ENCODE data around the gene ARMC2.
A peak's percentile ranks its signal among the peaks of the same experiment; 100 is the strongest.

The ARMC2 gene

DNA sequence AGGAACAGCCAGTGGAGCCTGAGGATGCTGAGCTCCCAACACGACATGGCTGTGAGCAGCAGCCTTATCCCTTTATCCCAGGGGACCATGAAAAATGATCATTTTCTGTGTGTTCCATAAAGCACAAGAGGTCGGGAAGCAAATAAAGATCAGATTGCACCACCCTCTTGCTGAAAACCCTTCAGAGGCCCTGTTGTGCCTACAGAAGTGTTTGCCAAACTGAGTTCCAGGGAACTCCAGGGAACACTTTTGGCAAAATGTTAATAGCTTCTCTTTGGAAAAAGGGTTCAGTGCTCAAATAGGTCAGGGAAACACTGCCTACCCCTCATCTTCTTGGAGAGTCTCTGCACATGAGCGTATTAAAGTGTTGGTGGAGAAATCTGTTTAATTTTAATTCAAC lies 24.4 kb downstream of the ARMC2 start:
- peaks cover 7% of the 10 kb centered on the region for H3K36me3 ChIP-seq (ENCODE audit: control insufficient read depth, insufficient read depth, low read length, severe bottlenecking)
- DNase-seq (ENCODE audit: low read depth): no peak
- H3K9ac ChIP-seq (ENCODE audit: low read length): peak overlapping the region; percentile 85
- H3K27me3 ChIP-seq (replicated peaks; ENCODE audit: control insufficient read depth, insufficient read depth, low read length): no peaks in the 10 kb centered on the region
- H3K4me1 ChIP-seq (ENCODE audit: control insufficient read depth, insufficient read depth, low read length): peaks cover 69% of the 10 kb centered on the region
- no peak overlapping the region for H3K4me3 ChIP-seq (ENCODE audit: low read length)
- no peaks in the 10 kb centered on the region for H3K9me3 ChIP-seq (ENCODE audit: control insufficient read depth, low read length)

DNA sequence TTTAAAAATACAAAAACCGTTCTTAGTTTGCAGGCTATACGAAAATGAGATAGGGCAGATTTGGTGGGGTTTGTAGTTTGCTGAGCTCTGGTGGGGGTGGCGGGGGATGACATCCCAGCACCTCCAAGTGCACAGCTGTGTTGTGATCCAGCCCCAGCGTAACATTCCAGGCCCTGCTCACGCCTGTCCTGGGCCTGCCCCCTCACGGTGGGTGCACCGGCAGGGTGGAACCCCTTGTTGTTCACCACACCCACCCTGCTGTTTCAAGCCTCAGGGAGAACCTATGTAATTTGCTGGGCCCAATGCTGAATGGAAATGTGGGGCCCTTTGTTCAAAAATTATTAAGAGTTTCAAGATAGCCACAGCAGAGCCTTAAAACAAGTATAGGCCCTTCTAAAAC lies 25.0 kb downstream of the ARMC2 start:
- peak overlapping the region; percentile 85 for H3K9ac ChIP-seq (ENCODE audit: low read length)
- peaks cover 76% of the 10 kb centered on the region for H3K4me1 ChIP-seq (ENCODE audit: control insufficient read depth, insufficient read depth, low read length)
- DNase-seq (ENCODE audit: low read depth): no peak
- H3K36me3 ChIP-seq (ENCODE audit: control insufficient read depth, insufficient read depth, low read length, severe bottlenecking): peaks cover 7% of the 10 kb centered on the region
- no peaks in the 10 kb centered on the region for H3K27me3 ChIP-seq (replicated peaks; ENCODE audit: control insufficient read depth, insufficient read depth, low read length)
- peak overlapping the region; percentile 6 for H3K4me3 ChIP-seq (ENCODE audit: low read length)
- H3K9me3 ChIP-seq (ENCODE audit: control insufficient read depth, low read length): no peaks in the 10 kb centered on the region

DNA sequence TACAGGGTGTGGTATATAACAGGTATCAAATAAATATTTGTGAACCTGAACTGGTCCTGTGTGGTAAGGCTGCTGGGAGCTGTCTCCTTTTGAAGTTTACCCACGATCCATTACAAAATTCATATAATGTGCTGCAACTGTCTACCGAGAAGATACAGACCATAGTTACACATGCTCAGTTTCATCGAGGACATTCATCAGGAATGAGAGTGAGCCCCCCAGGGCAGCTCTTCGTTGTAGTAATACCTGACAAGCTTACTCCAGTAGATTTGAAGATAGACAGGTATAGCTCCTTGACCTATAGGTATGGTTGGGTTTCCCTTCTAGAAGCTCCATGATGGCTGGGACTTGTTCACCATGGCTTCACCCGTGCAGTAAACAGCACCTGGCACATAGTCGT lies 25.7 kb downstream of the ARMC2 start:
- no peak for DNase-seq (ENCODE audit: low read depth)
- Histone ChIP-seq H3K9me3 (ENCODE audit: control insufficient read depth, low read length) (no peaks in the 10 kb centered on the region), H3K9ac (ENCODE audit: low read length) (peak overlapping the region; percentile 85), H3K36me3 (ENCODE audit: control insufficient read depth, insufficient read depth, low read length, severe bottlenecking) (peaks cover 7% of the 10 kb centered on the region), H3K27me3 (replicated peaks; ENCODE audit: control insufficient read depth, insufficient read depth, low read length) (no peaks in the 10 kb centered on the region), H3K4me3 (ENCODE audit: low read length) (peak overlapping the region; percentile 65), H3K4me1 (ENCODE audit: control insufficient read depth, insufficient read depth, low read length) (peaks cover 76% of the 10 kb centered on the region)

DNA sequence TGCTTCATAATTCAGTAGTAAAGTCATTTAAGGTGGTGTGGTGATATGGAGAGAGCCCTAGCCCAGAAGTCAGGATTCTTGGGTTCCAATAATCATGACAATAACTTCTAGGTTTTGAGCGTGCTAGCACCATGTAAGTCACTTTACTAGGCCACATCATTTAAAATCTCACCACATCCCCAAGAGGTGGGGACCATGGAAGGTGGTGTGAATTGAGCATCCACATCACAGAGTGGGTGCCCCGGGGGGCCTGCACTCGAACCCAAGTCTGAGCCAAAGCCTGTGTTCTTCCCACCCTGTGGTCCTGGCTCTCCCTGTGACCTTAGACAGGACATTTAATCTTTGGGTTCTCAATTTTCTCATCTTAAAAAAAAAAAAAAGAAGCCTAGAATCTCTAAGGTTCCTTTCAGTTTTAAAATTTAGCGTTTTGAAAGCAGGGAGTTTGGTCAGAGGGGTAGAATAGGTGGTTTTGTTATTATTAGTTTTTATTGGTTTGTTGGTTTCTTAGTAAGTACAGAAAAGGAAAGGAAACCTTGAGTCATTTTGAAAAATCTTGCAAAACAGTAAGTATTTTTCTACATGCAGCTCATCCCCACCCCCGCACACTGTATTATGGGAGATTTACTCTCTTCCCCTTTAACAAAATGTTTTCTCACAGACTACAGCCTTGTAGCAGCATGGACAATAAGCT lies 26.4 kb downstream of the ARMC2 start:
- H3K9ac ChIP-seq (ENCODE audit: low read length): peak overlapping the region; percentile 85
- H3K36me3 ChIP-seq (ENCODE audit: control insufficient read depth, insufficient read depth, low read length, severe bottlenecking): peaks cover 7% of the 10 kb centered on the region
- peaks cover 75% of the 10 kb centered on the region for H3K4me1 ChIP-seq (ENCODE audit: control insufficient read depth, insufficient read depth, low read length)
- no peaks in the 10 kb centered on the region for H3K9me3 ChIP-seq (ENCODE audit: control insufficient read depth, low read length)
- peak overlapping the region; percentile 65 for H3K4me3 ChIP-seq (ENCODE audit: low read length)
- DNase-seq (ENCODE audit: low read depth): peak; percentile 83
- no peaks in the 10 kb centered on the region for H3K27me3 ChIP-seq (replicated peaks; ENCODE audit: control insufficient read depth, insufficient read depth, low read length)

DNA sequence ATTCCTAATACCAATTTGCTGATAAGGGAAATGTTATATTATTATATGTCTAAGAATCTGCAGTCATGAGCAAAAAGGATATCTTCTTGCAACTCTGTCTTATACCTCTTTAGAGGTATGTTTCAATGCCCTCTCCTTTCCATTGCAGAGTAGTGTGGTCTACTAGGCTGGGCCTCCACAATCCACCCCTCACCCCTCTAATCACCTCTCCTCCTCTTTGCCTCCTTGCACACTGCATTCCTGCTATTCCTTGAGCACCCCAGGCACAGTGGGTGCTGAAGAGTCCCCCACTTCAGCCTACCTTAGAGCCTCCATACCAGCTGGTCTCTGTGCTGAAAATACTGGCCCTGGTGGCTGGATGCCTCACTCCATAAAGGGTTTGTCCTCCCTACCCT lies 26.9 kb downstream of the ARMC2 start:
- H3K4me1 ChIP-seq (ENCODE audit: control insufficient read depth, insufficient read depth, low read length): peaks cover 81% of the 10 kb centered on the region
- peak overlapping the region; percentile 12 for H3K4me3 ChIP-seq (ENCODE audit: low read length)
- no peak for DNase-seq (ENCODE audit: low read depth)

DNA sequence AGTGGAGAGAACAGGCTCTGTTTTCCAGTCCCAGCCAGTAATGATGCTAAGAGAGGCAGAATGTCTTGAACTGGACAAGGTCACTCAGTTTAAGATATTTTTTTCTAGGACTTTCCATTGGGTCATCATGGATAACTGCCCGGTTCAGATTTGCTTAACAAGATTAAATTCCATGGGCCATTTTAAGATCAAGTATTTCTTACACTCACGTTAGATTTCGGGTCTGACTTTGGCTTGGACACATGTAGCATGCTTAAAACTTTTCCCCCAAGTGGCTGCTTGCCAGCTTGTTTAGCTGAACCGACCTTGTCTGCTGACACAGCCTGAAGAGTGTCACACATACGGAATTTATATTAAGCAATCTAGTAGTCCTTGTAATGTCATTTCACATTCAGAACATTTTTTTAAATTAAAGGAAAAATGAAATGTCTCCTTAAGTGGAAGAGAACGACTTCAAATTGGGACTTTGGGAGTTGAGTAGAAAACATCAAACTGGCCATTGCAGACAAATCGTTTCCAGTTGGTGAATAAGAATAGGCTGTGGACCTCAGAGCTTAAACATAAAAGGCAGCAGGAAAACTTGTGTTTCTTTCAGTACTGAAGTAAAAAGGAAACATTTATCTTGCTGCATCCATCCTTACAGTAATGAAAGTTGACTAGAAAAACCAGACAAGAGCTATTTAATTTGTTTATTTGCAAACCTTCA lies 29.0 kb downstream of the ARMC2 start:
- Histone ChIP-seq H3K4me3 (ENCODE audit: low read length) (peak overlapping the region; percentile 66), H3K4me1 (ENCODE audit: control insufficient read depth, insufficient read depth, low read length) (peaks cover 72% of the 10 kb centered on the region)
- DNase-seq (ENCODE audit: low read depth): peak; percentile 98

More for the DNA sequence above, 26.9 kb downstream of the ARMC2 start:
- H3K9me3 ChIP-seq (ENCODE audit: control insufficient read depth, low read length): no peaks in the 10 kb centered on the region
- peak overlapping the region; percentile 85 for H3K9ac ChIP-seq (ENCODE audit: low read length)
- peaks cover 4% of the 10 kb centered on the region for H3K36me3 ChIP-seq (ENCODE audit: control insufficient read depth, insufficient read depth, low read length, severe bottlenecking)
- no peaks in the 10 kb centered on the region for H3K27me3 ChIP-seq (replicated peaks; ENCODE audit: control insufficient read depth, insufficient read depth, low read length)

DNA sequence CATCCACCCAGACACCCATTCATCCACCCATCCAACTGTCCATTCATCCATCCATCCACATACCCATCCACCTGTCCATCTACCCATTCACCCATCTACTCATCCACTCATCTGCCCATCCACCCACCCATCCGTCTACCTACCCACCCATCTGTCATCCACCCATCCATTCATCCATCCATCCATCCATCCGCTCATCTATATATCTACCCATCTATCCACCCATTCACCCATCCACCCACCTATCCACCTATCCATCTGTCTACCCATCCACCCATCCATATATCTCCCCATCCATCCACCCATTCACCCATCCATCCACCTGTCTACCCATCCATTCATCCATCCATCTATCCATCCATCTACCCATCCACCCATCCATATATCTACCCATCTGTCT lies 30.7 kb downstream of the ARMC2 start:
- Histone ChIP-seq H3K9me3 (ENCODE audit: control insufficient read depth, low read length) (peaks cover 8% of the 10 kb centered on the region), H3K27me3 (replicated peaks; ENCODE audit: control insufficient read depth, insufficient read depth, low read length) (no peaks in the 10 kb centered on the region), H3K36me3 (ENCODE audit: control insufficient read depth, insufficient read depth, low read length, severe bottlenecking) (no peaks in the 10 kb centered on the region), H3K4me3 (ENCODE audit: low read length) (no peak overlapping the region), H3K9ac (ENCODE audit: low read length) (peak overlapping the region; percentile 88), H3K4me1 (ENCODE audit: control insufficient read depth, insufficient read depth, low read length) (peaks cover 54% of the 10 kb centered on the region)
- no peak for DNase-seq (ENCODE audit: low read depth)

More for the DNA sequence above, 29.0 kb downstream of the ARMC2 start:
- H3K27me3 ChIP-seq (replicated peaks; ENCODE audit: control insufficient read depth, insufficient read depth, low read length): no peaks in the 10 kb centered on the region
- H3K9me3 ChIP-seq (ENCODE audit: control insufficient read depth, low read length): no peaks in the 10 kb centered on the region
- H3K36me3 ChIP-seq (ENCODE audit: control insufficient read depth, insufficient read depth, low read length, severe bottlenecking): no peaks in the 10 kb centered on the region
- H3K9ac ChIP-seq (ENCODE audit: low read length): peak overlapping the region; percentile 88

DNA sequence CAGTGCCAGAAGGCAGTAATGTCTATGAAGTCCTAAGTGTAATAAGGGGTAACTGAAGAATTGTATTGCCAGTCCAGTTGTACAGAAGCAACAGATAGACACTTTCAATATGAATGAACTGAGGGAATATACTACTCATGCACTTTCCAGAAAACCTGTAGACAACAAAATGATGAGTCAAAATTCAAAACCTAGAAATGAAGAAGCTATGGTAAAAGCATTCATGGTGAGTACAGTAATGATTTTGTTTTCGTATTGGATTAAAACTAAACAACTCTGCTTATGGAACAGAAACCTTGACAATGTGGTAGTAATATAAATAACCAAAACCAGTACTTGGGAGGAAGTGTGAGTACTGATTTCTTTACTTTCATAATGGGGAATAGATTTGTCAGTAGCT lies 35.0 kb downstream of the ARMC2 start:
- Histone ChIP-seq H3K4me1 (ENCODE audit: control insufficient read depth, insufficient read depth, low read length) (peaks cover 16% of the 10 kb centered on the region), H3K4me3 (ENCODE audit: low read length) (no peak overlapping the region), H3K9ac (ENCODE audit: low read length) (no peak overlapping the region), H3K27me3 (replicated peaks; ENCODE audit: control insufficient read depth, insufficient read depth, low read length) (no peaks in the 10 kb centered on the region), H3K36me3 (ENCODE audit: control insufficient read depth, insufficient read depth, low read length, severe bottlenecking) (no peaks in the 10 kb centered on the region), H3K9me3 (ENCODE audit: control insufficient read depth, low read length) (peaks cover 8% of the 10 kb centered on the region)
- no peak for DNase-seq (ENCODE audit: low read depth)

DNA sequence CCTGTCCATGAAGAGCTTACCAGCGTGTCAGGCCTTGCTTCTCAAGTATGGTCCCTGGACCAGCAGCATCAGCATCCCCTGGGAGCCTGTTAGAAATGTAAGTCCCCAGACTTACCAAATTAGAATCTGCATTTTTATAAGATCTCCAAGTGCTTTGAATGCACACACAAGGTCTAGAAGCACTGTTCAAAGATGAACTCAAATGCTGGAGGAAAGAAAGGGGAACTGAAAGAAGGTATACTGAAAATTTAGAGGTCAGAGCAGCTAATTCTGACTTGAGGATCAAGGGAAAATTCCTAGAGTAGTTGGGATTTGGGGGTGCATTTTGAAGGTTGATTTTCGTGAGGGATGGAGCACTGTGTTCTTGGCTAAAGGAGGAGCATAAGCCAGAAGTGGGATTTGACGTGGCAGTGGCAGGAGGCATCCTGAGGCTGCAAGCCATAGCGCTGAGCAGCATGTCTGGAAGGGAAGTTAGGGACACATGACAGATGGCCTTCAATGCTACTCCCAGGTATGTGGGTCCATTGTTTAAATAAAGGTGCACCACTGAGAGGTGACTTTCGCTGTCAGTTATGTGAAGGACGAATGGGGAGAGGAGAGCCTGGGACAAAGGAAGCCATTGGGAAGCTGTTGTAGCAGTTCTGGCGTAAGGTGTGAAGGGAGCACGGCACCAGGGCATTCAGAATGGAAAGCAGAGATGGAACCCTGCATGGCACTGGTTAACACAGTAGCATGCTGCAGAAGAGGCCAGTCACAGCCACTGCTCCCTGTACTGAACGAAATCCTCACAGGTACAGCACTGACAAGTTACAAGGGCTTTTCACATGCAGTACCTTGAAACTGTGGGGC lies 36.2 kb downstream of the ARMC2 start:
- no peak for DNase-seq (ENCODE audit: low read depth)
- no peaks in the 10 kb centered on the region for H3K36me3 ChIP-seq (ENCODE audit: control insufficient read depth, insufficient read depth, low read length, severe bottlenecking)
- H3K4me3 ChIP-seq (ENCODE audit: low read length): no peak overlapping the region

DNA sequence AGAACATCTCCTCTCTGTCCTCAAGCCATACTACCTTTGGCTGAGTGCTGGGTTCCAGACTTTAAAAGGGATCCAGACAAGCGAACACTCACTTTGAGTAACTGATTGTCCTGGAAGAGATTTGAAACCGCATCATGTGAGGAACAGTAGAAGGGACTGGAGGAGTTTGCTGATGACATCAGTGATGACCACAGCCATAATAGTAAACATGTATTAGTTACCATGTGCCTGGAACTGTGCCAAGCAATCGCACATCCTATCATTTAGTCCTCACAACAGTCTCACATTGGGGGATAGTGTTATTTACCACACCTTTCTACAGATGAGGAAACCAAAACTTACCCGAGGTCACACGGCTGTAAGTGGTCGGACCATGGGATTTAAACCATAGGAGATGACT lies 39.8 kb downstream of the ARMC2 start:
- Histone ChIP-seq H3K36me3 (ENCODE audit: control insufficient read depth, insufficient read depth, low read length, severe bottlenecking) (no peaks in the 10 kb centered on the region), H3K9ac (ENCODE audit: low read length) (no peak overlapping the region), H3K9me3 (ENCODE audit: control insufficient read depth, low read length) (peaks cover 2% of the 10 kb centered on the region), H3K27me3 (replicated peaks; ENCODE audit: control insufficient read depth, insufficient read depth, low read length) (no peaks in the 10 kb centered on the region), H3K4me1 (ENCODE audit: control insufficient read depth, insufficient read depth, low read length) (peaks cover 5% of the 10 kb centered on the region), H3K4me3 (ENCODE audit: low read length) (no peak overlapping the region)
- no peak for DNase-seq (ENCODE audit: low read depth)

More for the DNA sequence above, 36.2 kb downstream of the ARMC2 start:
- no peak overlapping the region for H3K9ac ChIP-seq (ENCODE audit: low read length)
- H3K9me3 ChIP-seq (ENCODE audit: control insufficient read depth, low read length): peaks cover 8% of the 10 kb centered on the region
- peaks cover 7% of the 10 kb centered on the region for H3K4me1 ChIP-seq (ENCODE audit: control insufficient read depth, insufficient read depth, low read length)
- no peaks in the 10 kb centered on the region for H3K27me3 ChIP-seq (replicated peaks; ENCODE audit: control insufficient read depth, insufficient read depth, low read length)

DNA sequence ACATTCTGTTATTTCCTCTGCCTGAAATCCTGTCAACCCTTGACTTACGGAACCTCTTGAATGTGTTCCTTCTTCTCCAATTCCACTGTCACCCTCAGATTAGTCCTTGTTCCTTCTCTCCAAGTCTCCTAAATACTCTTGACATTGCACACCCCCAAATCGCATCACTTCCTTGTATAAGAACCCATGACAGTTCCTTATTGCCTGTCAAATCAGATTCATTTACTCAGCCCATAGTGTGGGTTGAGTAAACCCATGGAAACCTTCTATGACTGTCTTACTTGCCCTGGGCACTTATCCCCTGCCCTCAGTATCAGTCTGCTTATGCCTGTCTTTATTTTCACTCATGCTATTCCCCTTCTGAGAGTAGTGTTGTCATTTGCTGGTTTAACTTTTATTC lies 40.5 kb downstream of the ARMC2 start:
- Histone ChIP-seq H3K9me3 (ENCODE audit: control insufficient read depth, low read length) (no peaks in the 10 kb centered on the region), H3K27me3 (replicated peaks; ENCODE audit: control insufficient read depth, insufficient read depth, low read length) (no peaks in the 10 kb centered on the region), H3K36me3 (ENCODE audit: control insufficient read depth, insufficient read depth, low read length, severe bottlenecking) (no peaks in the 10 kb centered on the region), H3K4me3 (ENCODE audit: low read length) (no peak overlapping the region), H3K4me1 (ENCODE audit: control insufficient read depth, insufficient read depth, low read length) (peaks cover 7% of the 10 kb centered on the region), H3K9ac (ENCODE audit: low read length) (no peak overlapping the region)
- DNase-seq (ENCODE audit: low read depth): no peak

Data from adipocyte (in vitro differentiated cells).